ENCODE data around the gene ERC1.

Gene ERC1

GRCh38 chr12:1126091-1126490 is 135.1 kb downstream of the ERC1 start:
- no peak overlapping the region for H3K4me3 ChIP-seq (ENCODE audit: low read depth, low read length)
- TF ChIP-seq POLR2A (IDR thresholded peaks at IDR 0.05; ENCODE audit: extremely low read depth, insufficient read length) (no peak), MYC (IDR thresholded peaks at IDR 0.05; ENCODE audit: low read depth, low read length) (no peak), CTCF (IDR thresholded peaks at IDR 0.05; ENCODE audit: low read depth, low read length) (no peak), MAX (IDR thresholded peaks at IDR 0.05; ENCODE audit: low read depth, low read length) (no peak)
- DNase-seq (ENCODE audit: low read depth), result no peak

- H3K4me3 ChIP-seq (ENCODE audit: low read depth, low read length), result no peak overlapping the region
- TF ChIP-seq POLR2A (IDR thresholded peaks at IDR 0.05; ENCODE audit: extremely low read depth, insufficient read length) (no peak), MAX (IDR thresholded peaks at IDR 0.05; ENCODE audit: low read depth, low read length) (no peak), MYC (IDR thresholded peaks at IDR 0.05; ENCODE audit: low read depth, low read length) (no peak), CTCF (IDR thresholded peaks at IDR 0.05; ENCODE audit: low read depth, low read length) (no peak)
- no peak for DNase-seq (ENCODE audit: low read depth)
Observed at GRCh38 chr12:1127021-1127420, 136.0 kb downstream of the ERC1 start.

GRCh38 chr12:1130164-1130563 is 139.1 kb downstream of the ERC1 start:
- DNase-seq (ENCODE audit: low read depth), result peak; percentile 49
- TF ChIP-seq POLR2A (IDR thresholded peaks at IDR 0.05; ENCODE audit: extremely low read depth, insufficient read length), result no peak
- TF ChIP-seq CTCF (IDR thresholded peaks at IDR 0.05; ENCODE audit: low read depth, low read length), result no peak
- no peak for TF ChIP-seq MAX (IDR thresholded peaks at IDR 0.05; ENCODE audit: low read depth, low read length)
- TF ChIP-seq MYC (IDR thresholded peaks at IDR 0.05; ENCODE audit: low read depth, low read length), result no peak
- no peak overlapping the region for H3K4me3 ChIP-seq (ENCODE audit: low read depth, low read length)

GRCh38 chr12:1130571-1130970 is 139.5 kb downstream of the ERC1 start:
- no peak overlapping the region for H3K4me3 ChIP-seq (ENCODE audit: low read depth, low read length)
- DNase-seq (ENCODE audit: low read depth), result no peak
- no peak for TF ChIP-seq CTCF (IDR thresholded peaks at IDR 0.05; ENCODE audit: low read depth, low read length)
- no peak for TF ChIP-seq MYC (IDR thresholded peaks at IDR 0.05; ENCODE audit: low read depth, low read length)
- no peak for TF ChIP-seq POLR2A (IDR thresholded peaks at IDR 0.05; ENCODE audit: extremely low read depth, insufficient read length)
- TF ChIP-seq MAX (IDR thresholded peaks at IDR 0.05; ENCODE audit: low read depth, low read length), result no peak

GRCh38 chr12:1131811-1132224 is 140.8 kb downstream of the ERC1 start:
- TF ChIP-seq POLR2A (IDR thresholded peaks at IDR 0.05; ENCODE audit: extremely low read depth, insufficient read length) (no peak), CTCF (IDR thresholded peaks at IDR 0.05; ENCODE audit: low read depth, low read length) (no peak), MAX (IDR thresholded peaks at IDR 0.05; ENCODE audit: low read depth, low read length) (no peak), MYC (IDR thresholded peaks at IDR 0.05; ENCODE audit: low read depth, low read length) (no peak)
- H3K4me3 ChIP-seq (ENCODE audit: low read depth, low read length), result no peak overlapping the region
- DNase-seq (ENCODE audit: low read depth), result no peak

- no peak for DNase-seq (ENCODE audit: low read depth)
- TF ChIP-seq CTCF (IDR thresholded peaks at IDR 0.05; ENCODE audit: low read depth, low read length) (no peak), MYC (IDR thresholded peaks at IDR 0.05; ENCODE audit: low read depth, low read length) (no peak)
- no peak overlapping the region for H3K4me3 ChIP-seq (ENCODE audit: low read depth, low read length)
Observed at GRCh38 chr12:1132311-1132710, 141.3 kb downstream of the ERC1 start.

All from NB4 (cell line).